Stimulated activated naive CD8-positive, alpha-beta T cell treated with anti-CD3 and anti-CD28 coated beads, Interleukin-15, Interleukin-2, amounts not matched to agents 100 ng/mL and 50 ng/mL, for 24 hours (primary cell): Measurements from ENCODE around the gene SARDH.

Experiments used
- H3K27ac Mint-ChIP-seq: one replicate; pipeline ENCODE4 v1.8.0; 2021; ENCODE audit warnings: mild to moderate bottlenecking, mixed read lengths
- H3K27me3 Mint-ChIP-seq: one replicate; pipeline ENCODE4 v1.8.0; 2021; ENCODE audit warnings: mixed read lengths
- H3K36me3 Mint-ChIP-seq: one replicate; pipeline ENCODE4 v1.8.0; 2021; ENCODE audit warnings: low read depth, mixed read lengths
- H3K4me1 Mint-ChIP-seq: one replicate; pipeline ENCODE4 v1.8.0; 2021; ENCODE audit warnings: low read depth, mixed read lengths
- H3K4me3 Mint-ChIP-seq: one replicate; pipeline ENCODE4 v1.8.0; 2021; ENCODE audit warnings: mild to moderate bottlenecking, mixed read lengths
- H3K9me3 Mint-ChIP-seq: one replicate; pipeline ENCODE4 v1.8.0; 2021; ENCODE audit warnings: mixed read lengths

The SARDH gene

GRCh38 chr9:133737774-133738639, at the start of gene SARDH:
TSS of gene SARDH (minus strand) at chr9:133738352. CDS start at chr9:133734173, 4,179 bp downstream.
- Mint-ChIP-seq H3K9me3 (no peaks in the 10 kb centered on the region), H3K4me1 (peaks cover 7% of the 10 kb centered on the region), H3K4me3 (peak within 1 kb of the TSS; percentile 26), H3K27me3 (no peaks in the 10 kb centered on the region), H3K36me3 (no peaks in the 10 kb centered on the region), H3K27ac (no peak within 1 kb of the TSS)

GRCh38 chr9:133787754-133788025, 49.5 kb upstream of the SARDH start:
- Mint-ChIP-seq H3K36me3 (no peaks in the 10 kb centered on the region), H3K9me3 (no peaks in the 10 kb centered on the region), H3K27me3 (no peaks in the 10 kb centered on the region), H3K27ac (no peak overlapping the region), H3K4me3 (no peak overlapping the region), H3K4me1 (peaks cover 28% of the 10 kb centered on the region)

- Mint-ChIP-seq H3K9me3 (no peaks in the 10 kb centered on the region), H3K27ac (peak overlapping the region; percentile 40), H3K4me1 (peaks cover 28% of the 10 kb centered on the region), H3K36me3 (no peaks in the 10 kb centered on the region), H3K4me3 (no peak overlapping the region), H3K27me3 (no peaks in the 10 kb centered on the region)
Observed at GRCh38 chr9:133786907-133787753, 49.0 kb upstream of the SARDH start.

- Mint-ChIP-seq H3K4me3 (no peak overlapping the region), H3K36me3 (no peaks in the 10 kb centered on the region), H3K27me3 (no peaks in the 10 kb centered on the region), H3K4me1 (peaks cover 28% of the 10 kb centered on the region), H3K27ac (peak overlapping the region; percentile 22), H3K9me3 (no peaks in the 10 kb centered on the region)
Observed at GRCh38 chr9:133786371-133786753, 48.2 kb upstream of the SARDH start.

GRCh38 chr9:133785753-133786370, 47.7 kb upstream of the SARDH start:
- peaks cover 28% of the 10 kb centered on the region for H3K4me1 Mint-ChIP-seq
- no peaks in the 10 kb centered on the region for H3K9me3 Mint-ChIP-seq
- no peaks in the 10 kb centered on the region for H3K36me3 Mint-ChIP-seq
- H3K27me3 Mint-ChIP-seq: no peaks in the 10 kb centered on the region
- peak overlapping the region; percentile 22 for H3K27ac Mint-ChIP-seq
- H3K4me3 Mint-ChIP-seq: no peak overlapping the region

- Mint-ChIP-seq H3K36me3 (no peaks in the 10 kb centered on the region), H3K9me3 (no peaks in the 10 kb centered on the region), H3K27ac (no peak overlapping the region), H3K27me3 (no peaks in the 10 kb centered on the region), H3K4me3 (no peak overlapping the region), H3K4me1 (peaks cover 28% of the 10 kb centered on the region)
Observed at GRCh38 chr9:133784731-133785561, 46.8 kb upstream of the SARDH start.

GRCh38 chr9:133783331-133783731, 45.2 kb upstream of the SARDH start:
- H3K4me3 Mint-ChIP-seq: no peak overlapping the region
- H3K36me3 Mint-ChIP-seq: no peaks in the 10 kb centered on the region
- H3K4me1 Mint-ChIP-seq: peaks cover 22% of the 10 kb centered on the region
- H3K27ac Mint-ChIP-seq: no peak overlapping the region
- no peaks in the 10 kb centered on the region for H3K9me3 Mint-ChIP-seq
- no peaks in the 10 kb centered on the region for H3K27me3 Mint-ChIP-seq

- Mint-ChIP-seq H3K4me3 (no peak overlapping the region), H3K27me3 (no peaks in the 10 kb centered on the region), H3K36me3 (no peaks in the 10 kb centered on the region), H3K4me1 (peaks cover 22% of the 10 kb centered on the region), H3K9me3 (no peaks in the 10 kb centered on the region), H3K27ac (no peak overlapping the region)
Observed at GRCh38 chr9:133782157-133783130, 44.3 kb upstream of the SARDH start.

GRCh38 chr9:133781828-133782135, 43.6 kb upstream of the SARDH start:
- no peaks in the 10 kb centered on the region for H3K27me3 Mint-ChIP-seq
- no peaks in the 10 kb centered on the region for H3K36me3 Mint-ChIP-seq
- H3K27ac Mint-ChIP-seq: no peak overlapping the region
- H3K9me3 Mint-ChIP-seq: no peaks in the 10 kb centered on the region
- H3K4me3 Mint-ChIP-seq: no peak overlapping the region
- peaks cover 18% of the 10 kb centered on the region for H3K4me1 Mint-ChIP-seq

GRCh38 chr9:133780962-133781827, 43.0 kb upstream of the SARDH start:
- Mint-ChIP-seq H3K27ac (no peak overlapping the region), H3K4me3 (no peak overlapping the region), H3K36me3 (no peaks in the 10 kb centered on the region), H3K27me3 (no peaks in the 10 kb centered on the region), H3K9me3 (no peaks in the 10 kb centered on the region), H3K4me1 (peaks cover 14% of the 10 kb centered on the region)

GRCh38 chr9:133780404-133780945, 42.3 kb upstream of the SARDH start:
- H3K27ac Mint-ChIP-seq: no peak overlapping the region
- H3K27me3 Mint-ChIP-seq: no peaks in the 10 kb centered on the region
- no peaks in the 10 kb centered on the region for H3K9me3 Mint-ChIP-seq
- H3K4me1 Mint-ChIP-seq: peaks cover 7% of the 10 kb centered on the region
- H3K4me3 Mint-ChIP-seq: no peak overlapping the region
- H3K36me3 Mint-ChIP-seq: peaks cover 2% of the 10 kb centered on the region

- Mint-ChIP-seq H3K4me3 (no peak overlapping the region), H3K27ac (peak overlapping the region; percentile 26), H3K27me3 (no peaks in the 10 kb centered on the region), H3K9me3 (no peaks in the 10 kb centered on the region), H3K36me3 (peaks cover 9% of the 10 kb centered on the region), H3K4me1 (peaks cover 3% of the 10 kb centered on the region)
Observed at GRCh38 chr9:133779516-133780403, 41.6 kb upstream of the SARDH start.
